Neural progenitor cell (in vitro differentiated cells): Measurements from ENCODE around the gene SIL1.

Experiments used
- EZH2 ChIP-seq: fragments of 200-600 bp; sonication (generic); IDR thresholded peaks from 2 replicates; pipeline ENCODE4 v1.6.1; 2017; ENCODE audit warnings: antibody characterized with exemption, mild to moderate bottlenecking, moderate library complexity
- EZH2phosphoT487 ChIP-seq: fragments of 200-600 bp; sonication (generic); IDR thresholded peaks from 2 replicates; pipeline ENCODE4 v1.6.1; 2017; ENCODE audit warnings: antibody characterized with exemption
- TF ChIP-seq, protein P1 (sequence below): fragments of 200-600 bp; sonication (generic); IDR thresholded peaks from 2 replicates; pipeline ENCODE4 v1.5.1; 2017; ENCODE audit warnings: antibody characterized with exemption, mild to moderate bottlenecking

GRCh38 chr5:139177809-139178588, 20.2 kb downstream of the SIL1 start:
- TF ChIP-seq, protein P1, sequence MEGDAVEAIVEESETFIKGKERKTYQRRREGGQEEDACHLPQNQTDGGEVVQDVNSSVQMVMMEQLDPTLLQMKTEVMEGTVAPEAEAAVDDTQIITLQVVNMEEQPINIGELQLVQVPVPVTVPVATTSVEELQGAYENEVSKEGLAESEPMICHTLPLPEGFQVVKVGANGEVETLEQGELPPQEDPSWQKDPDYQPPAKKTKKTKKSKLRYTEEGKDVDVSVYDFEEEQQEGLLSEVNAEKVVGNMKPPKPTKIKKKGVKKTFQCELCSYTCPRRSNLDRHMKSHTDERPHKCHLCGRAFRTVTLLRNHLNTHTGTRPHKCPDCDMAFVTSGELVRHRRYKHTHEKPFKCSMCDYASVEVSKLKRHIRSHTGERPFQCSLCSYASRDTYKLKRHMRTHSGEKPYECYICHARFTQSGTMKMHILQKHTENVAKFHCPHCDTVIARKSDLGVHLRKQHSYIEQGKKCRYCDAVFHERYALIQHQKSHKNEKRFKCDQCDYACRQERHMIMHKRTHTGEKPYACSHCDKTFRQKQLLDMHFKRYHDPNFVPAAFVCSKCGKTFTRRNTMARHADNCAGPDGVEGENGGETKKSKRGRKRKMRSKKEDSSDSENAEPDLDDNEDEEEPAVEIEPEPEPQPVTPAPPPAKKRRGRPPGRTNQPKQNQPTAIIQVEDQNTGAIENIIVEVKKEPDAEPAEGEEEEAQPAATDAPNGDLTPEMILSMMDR = no peak
- no peak for TF ChIP-seq EZH2
- TF ChIP-seq EZH2phosphoT487 = no peak
